ENCODE data around the gene TLK1. TPM values are rescaled to one million over a fixed set of nuclear protein-coding genes. Genes with fewer than 3 reads are reported as not detected.

TLK1 gene
- total and polyA plus RNA-seq, 10 of the 15 experiments (the other 5 are each of a cell fraction or from before 2014, with no cell fraction given): 25.1 to 126 (median 57.3) TPM

GRCh38 chr2:171004833-171005232, 155.9 kb downstream of the TLK1 start (continued):
- TF ChIP-seq TBL1XR1 (IDR thresholded peaks at IDR 0.05; ENCODE audit: low read depth, low read length) (no peak), CBX3 (IDR thresholded peaks at IDR 0.05; ENCODE audit: borderline replicate concordance, low read depth) (no peak), ZNF384 (IDR thresholded peaks at IDR 0.05; ENCODE audit: borderline replicate concordance, low read depth, low read length) (no peak), BRCA1 (IDR thresholded peaks at IDR 0.05; ENCODE audit: low read depth, low read length) (no peak), ATF3 (IDR thresholded peaks at IDR 0.05; ENCODE audit: borderline replicate concordance, extremely low read depth, low read depth, low read length) (no peak)

GRCh38 chr2:171004363-171004762, 156.3 kb downstream of the TLK1 start:
- Histone ChIP-seq H3K36me3 (ENCODE audit: control insufficient read depth in 2 of 2, insufficient read depth in 2 of 2, low read length in 1 of 2) (peaks cover 2 to 25% of the 10 kb centered on the region in 2 experiments), H3K4me2 (ENCODE audit: control insufficient read depth, insufficient read depth) (no peak overlapping the region), H2AFZ (ENCODE audit: control insufficient read depth, low read depth, low read length) (no peak overlapping the region), H3K27me3 (replicated peaks in 1 of 2; ENCODE audit: control insufficient read depth in 2 of 2, insufficient read depth in 2 of 2, low read length in 1 of 2) (no peaks in the 10 kb centered on the region), H3K79me2 (ENCODE audit: control insufficient read depth, insufficient read depth, low read length) (no peaks in the 10 kb centered on the region), H4K20me1 (ENCODE audit: control insufficient read depth, insufficient read depth) (no peaks in the 10 kb centered on the region), H3K4me1 (ENCODE audit: control insufficient read depth, insufficient read depth, low read length) (no peaks in the 10 kb centered on the region), H3K27ac (ENCODE audit: control insufficient read depth, insufficient read depth) (no peak overlapping the region), H3K9ac (ENCODE audit: control insufficient read depth, insufficient read depth, low read length) (no peak overlapping the region), H3K9me3 (replicated peaks; ENCODE audit: control insufficient read depth, insufficient read depth, low read length) (no peaks in the 10 kb centered on the region), H3K4me3 (no peak overlapping the region)
- no peak for DNase-seq (ENCODE audit: low read depth, low spot score)
- CTCF ChIA-PET: interaction anchor here (0.5 to 0.7 kb wide), 2 partner anchors 75 to 1110 kb away, joined by 3 read pairs; no protein-coding TSS in a partner anchor
- TSS peak; percentile 18 for BruUV-seq (replicated peaks)
- 93% methylated on average over 2 of the region's 2 CpGs for WGBS (ENCODE audit: insufficient coverage, insufficient replicate concordance, low lambda C conversion rate, missing lambda C conversion rate)
- intact Hi-C loops (cut with micrococcal nuclease; ENCODE audit: unreplicated experiment): no loop called here
- RAD21 ChIA-PET (ENCODE audit: unreplicated experiment): no interaction called here
- SMC1A ChIA-PET (ENCODE audit: uncharacterized antibody, unreplicated experiment): interaction anchor here (0.6 to 1.4 kb wide), 3 partner anchors 132 to 194 kb away, joined by 3 to 4 read pairs (median 3); no protein-coding TSS in a partner anchor
- ATAC-seq: no peak
- no peak for FAIRE-seq
- in situ Hi-C loops (cut with MboI): no loop called here
- POLR2A ChIA-PET: interaction anchor here (0.6 kb wide), 1 partner anchor 10 kb away, joined by 4 read pairs; no protein-coding TSS in a partner anchor
- TF ChIP-seq MEF2A (IDR thresholded peaks at IDR 0.05; ENCODE audit: insufficient read depth, low read depth, low read length): no peak
- TF ChIP-seq MEF2B (IDR thresholded peaks at IDR 0.05; ENCODE audit: partially characterized antibody, poor library complexity, severe bottlenecking): no peak
- TF ChIP-seq PAX8 (IDR thresholded peaks at IDR 0.05): no peak
- TF ChIP-seq YY1 (IDR thresholded peaks at IDR 0.05; ENCODE audit: low read depth, low read length): no peak
- no peak for TF ChIP-seq GABPA (IDR thresholded peaks at IDR 0.05; ENCODE audit: low read depth)
- no peak for TF ChIP-seq YBX1 (IDR thresholded peaks at IDR 0.05)
- TF ChIP-seq USF2 (IDR thresholded peaks at IDR 0.05; ENCODE audit: borderline replicate concordance, low read depth, low read length): no peak
- no peak for TF ChIP-seq BCL11A (IDR thresholded peaks at IDR 0.05; ENCODE audit: low read depth, low read length)
- TF ChIP-seq SP1 (IDR thresholded peaks at IDR 0.05; ENCODE audit: low read depth, low read length): no peak
- no peak for TF ChIP-seq BCL3 (IDR thresholded peaks at IDR 0.05; ENCODE audit: borderline replicate concordance, insufficient read depth, low read depth, low read length, poor library complexity, severe bottlenecking)
- no peak for TF ChIP-seq BACH1 (IDR thresholded peaks at IDR 0.05; ENCODE audit: borderline replicate concordance)
- no peak for TF ChIP-seq NRF1 (conservative IDR thresholded peaks at IDR 0.05; ENCODE audit: low read depth, low read length)
- TF ChIP-seq RB1 (IDR thresholded peaks at IDR 0.05; ENCODE audit: borderline replicate concordance): no peak
- no peak for TF ChIP-seq KAT2A (conservative IDR thresholded peaks at IDR 0.05; ENCODE audit: control insufficient read depth, low read depth, low read length)
- no peak for TF ChIP-seq CREM (IDR thresholded peaks at IDR 0.05; ENCODE audit: low read depth)
- TF ChIP-seq SUPT20H (IDR thresholded peaks at IDR 0.05; ENCODE audit: borderline replicate concordance, control insufficient read depth, low read depth, low read length): no peak
- TF ChIP-seq RAD21 (IDR thresholded peaks at IDR 0.05; ENCODE audit: insufficient read depth, low read depth, low read length): no peak
- TF ChIP-seq CHD2 (IDR thresholded peaks at IDR 0.05; ENCODE audit: borderline replicate concordance, low read depth, low read length): no peak
- no peak for TF ChIP-seq MYB (IDR thresholded peaks at IDR 0.05; ENCODE audit: borderline replicate concordance, low read depth, low read length)
